PFSK-1 (cell line): ENCODE results near the gene NARF.

Experiments used
- POLR2AphosphoS5 ChIP-seq: IDR thresholded peaks from 2 replicates; pipeline ENCODE4 v1.6.1; 2012; ENCODE audit warnings: low read depth, mild to moderate bottlenecking, control low read depth, low read length, moderate library complexity
- SIN3A ChIP-seq: IDR thresholded peaks from 2 replicates; pipeline ENCODE4 v1.6.1; 2012; ENCODE audit warnings: mild to moderate bottlenecking, low read length, moderate library complexity, borderline replicate concordance; ENCODE audit not compliant: insufficient read depth
- TAF1 ChIP-seq: IDR thresholded peaks from 2 replicates; pipeline ENCODE4 v1.6.1; 2012; ENCODE audit warnings: low read length, control low read depth, borderline replicate concordance; ENCODE audit not compliant: insufficient read depth

GRCh38 chr17:82534401-82534812 lies 75.9 kb downstream of the NARF start:
- TF ChIP-seq POLR2AphosphoS5 (no peak), SIN3A (no peak), TAF1 (no peak)
